ENCODE results near the gene IL34.

DNA sequence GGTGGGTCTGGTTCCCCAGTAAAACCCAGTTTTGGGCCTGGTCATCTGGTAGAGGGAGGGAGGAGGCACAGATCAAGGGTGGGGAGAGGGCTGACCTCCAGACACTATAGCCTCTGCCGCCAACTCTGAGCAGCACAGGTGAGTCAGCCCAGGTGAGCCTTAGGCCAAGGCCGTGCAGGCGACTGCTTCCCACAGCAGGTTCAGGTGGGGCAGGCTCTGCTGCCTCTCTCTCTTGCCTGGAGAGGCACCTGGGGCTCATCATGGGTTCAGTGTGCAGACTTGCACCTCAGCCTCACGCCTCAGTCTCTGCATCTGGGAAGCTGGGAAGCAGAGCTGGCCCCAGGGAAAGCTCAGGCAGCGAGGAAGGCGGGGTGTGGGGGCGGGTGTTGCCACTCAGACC lies 37.8 kb upstream of the IL34 start:
- TF ChIP-seq, protein P1, sequence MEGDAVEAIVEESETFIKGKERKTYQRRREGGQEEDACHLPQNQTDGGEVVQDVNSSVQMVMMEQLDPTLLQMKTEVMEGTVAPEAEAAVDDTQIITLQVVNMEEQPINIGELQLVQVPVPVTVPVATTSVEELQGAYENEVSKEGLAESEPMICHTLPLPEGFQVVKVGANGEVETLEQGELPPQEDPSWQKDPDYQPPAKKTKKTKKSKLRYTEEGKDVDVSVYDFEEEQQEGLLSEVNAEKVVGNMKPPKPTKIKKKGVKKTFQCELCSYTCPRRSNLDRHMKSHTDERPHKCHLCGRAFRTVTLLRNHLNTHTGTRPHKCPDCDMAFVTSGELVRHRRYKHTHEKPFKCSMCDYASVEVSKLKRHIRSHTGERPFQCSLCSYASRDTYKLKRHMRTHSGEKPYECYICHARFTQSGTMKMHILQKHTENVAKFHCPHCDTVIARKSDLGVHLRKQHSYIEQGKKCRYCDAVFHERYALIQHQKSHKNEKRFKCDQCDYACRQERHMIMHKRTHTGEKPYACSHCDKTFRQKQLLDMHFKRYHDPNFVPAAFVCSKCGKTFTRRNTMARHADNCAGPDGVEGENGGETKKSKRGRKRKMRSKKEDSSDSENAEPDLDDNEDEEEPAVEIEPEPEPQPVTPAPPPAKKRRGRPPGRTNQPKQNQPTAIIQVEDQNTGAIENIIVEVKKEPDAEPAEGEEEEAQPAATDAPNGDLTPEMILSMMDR (IDR thresholded peaks at IDR 0.05): no peak
- TF ChIP-seq POLR2A (IDR thresholded peaks at IDR 0.05): no peak

All from vagina (tissue), 2 donors.